Stimulated activated CD8-positive, alpha-beta memory T cell treated with anti-CD3 and anti-CD28 coated beads, Interleukin-7, amount 100 ng/mL, for 4 hours (primary cell): ENCODE measurements around the gene XYLT1.

Experiments
- DNase-seq, 2 donors: peaks; one replicate each; pipeline ENCODE4 v3.0.0-alpha.2; 2020; ENCODE audit warnings: low read depth in 2 of 2

Gene XYLT1

GRCh38 chr16:17397499-17397891 lies 73.3 kb downstream of the XYLT1 start:
- DNase-seq = no peak

DNA sequence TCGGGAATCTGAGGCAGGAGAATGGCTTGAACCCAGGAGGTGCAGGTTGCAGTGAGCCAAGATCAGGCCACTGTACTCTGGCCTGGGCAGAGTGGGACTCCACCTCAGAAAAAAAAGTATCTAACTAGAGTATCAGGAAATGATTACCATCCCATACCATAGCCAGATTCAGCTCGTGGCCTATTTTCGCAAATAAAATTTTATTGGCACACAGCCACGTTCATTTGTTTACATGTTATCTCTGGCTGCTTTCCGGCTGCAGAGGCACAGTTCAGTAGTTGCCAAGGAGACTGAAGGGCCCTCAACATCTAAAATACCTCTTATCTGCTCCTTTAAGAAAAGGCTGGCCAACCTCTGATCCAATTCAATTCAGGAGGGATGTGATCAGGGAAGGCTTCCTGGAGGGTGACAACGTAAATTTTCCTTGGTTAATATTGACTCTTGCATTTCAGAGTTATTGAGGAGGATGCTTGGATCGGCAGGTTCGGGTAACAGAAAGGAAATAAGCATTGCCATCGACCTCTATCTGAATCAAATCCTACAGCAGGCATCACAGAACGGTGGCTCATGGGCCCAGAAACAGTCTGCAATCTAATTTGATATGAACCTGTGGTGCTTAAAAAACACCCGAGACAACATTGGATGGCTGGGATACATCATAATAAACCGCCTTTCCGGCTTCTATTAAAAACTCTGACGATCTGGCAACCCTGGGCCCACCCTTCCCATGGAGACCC lies 73.8 kb downstream of the XYLT1 start:
- no peak for DNase-seq

DNA sequence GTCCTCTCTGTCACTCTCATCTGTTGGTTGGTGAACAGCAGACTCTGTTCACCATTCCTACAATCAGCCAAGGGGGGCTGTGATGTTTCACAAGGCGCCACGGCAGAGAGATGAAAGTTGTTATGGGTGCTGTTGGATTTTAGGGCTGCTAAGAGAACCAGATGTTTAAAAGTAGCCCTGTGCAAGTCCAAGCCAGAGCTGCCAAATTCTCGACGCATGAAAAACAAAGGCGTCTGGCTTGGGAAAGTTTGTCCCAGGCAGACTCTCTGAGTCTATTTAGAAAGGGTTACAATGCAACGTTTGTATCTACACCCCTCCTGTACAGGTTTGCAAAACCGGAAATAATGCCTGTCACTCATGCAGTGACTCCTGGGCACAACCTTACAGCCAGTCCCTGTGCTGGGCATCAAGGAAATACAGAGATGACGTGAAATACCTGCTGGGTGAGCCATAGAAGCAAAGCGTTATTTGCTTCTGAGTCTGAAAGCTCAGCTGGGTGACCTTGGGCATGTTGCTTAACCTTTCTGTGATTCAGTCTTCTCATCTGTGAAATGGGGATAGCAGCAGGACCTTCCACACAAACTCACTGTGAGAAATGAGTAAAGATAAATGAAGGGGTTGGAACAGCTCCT lies 74.8 kb downstream of the XYLT1 start:
- DNase-seq = no peak

DNA sequence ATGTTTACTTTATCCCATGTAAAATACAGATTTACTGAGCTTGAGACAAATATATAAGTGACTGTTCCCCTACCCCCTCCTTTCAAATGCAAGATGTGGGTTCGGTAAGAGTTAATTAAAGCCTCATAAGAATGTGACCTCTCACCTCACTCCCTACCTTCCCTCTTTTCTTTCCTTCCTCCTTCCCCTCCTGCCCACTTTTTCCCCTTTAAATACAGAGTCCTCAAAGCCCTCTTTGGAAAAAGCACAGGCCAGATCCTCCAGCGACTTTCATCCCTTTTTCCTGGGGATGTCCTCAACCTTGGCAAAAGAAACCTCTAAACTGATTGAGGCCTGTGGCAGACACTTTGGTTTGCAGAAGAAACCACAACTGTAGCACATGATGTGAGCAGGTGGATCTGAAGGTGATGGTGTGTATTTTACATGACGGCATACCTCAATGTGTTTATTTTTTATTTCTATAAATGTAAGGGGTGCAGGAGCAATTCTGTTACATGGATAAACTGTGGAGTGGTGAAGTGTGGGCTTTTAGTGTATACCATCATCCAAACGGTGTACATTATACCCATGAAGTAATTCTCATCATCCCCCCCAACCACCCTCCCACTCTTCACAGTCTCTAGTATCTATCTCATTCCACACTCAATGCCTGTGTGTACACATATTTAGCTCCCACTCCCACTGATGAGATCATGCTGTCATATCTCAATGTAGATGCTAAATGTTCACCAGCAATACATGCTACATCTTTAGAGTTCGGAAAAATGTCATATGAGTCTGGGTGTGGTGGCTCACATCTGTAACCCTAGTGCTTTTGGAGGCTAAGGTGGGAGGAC lies 77.7 kb downstream of the XYLT1 start:
- DNase-seq = no peak

- no peak for DNase-seq
These were observed 78.5 kb downstream of the XYLT1 start for GRCh38 chr16:17392127-17392856.

GRCh38 chr16:17391715-17392114 lies 79.0 kb downstream of the XYLT1 start:
- DNase-seq = no peak

DNA sequence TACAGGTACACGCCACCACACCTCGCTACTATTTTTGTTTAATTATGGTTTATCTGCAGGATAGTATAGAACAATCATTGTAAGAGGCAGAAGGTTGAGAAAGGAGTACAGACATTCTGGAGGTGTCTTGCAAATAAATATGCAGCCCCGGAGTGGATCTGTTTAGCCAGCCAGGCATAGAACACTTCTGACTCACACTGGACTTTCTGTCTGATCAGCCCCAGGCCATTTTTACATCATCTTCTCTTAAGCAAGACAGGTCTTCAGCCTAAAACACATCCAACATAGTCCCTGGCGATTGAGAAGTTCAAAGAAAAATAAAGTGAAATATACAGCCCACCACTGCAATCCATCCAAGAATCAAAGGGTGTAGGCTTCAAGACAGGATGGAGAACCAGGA lies 81.4 kb downstream of the XYLT1 start:
- no peak for DNase-seq

- no peak for DNase-seq
These were observed 83.5 kb downstream of the XYLT1 start for GRCh38 chr16:17387256-17387655.

- DNase-seq = no peak
These were observed 84.5 kb downstream of the XYLT1 start for GRCh38 chr16:17386229-17386628.

DNA sequence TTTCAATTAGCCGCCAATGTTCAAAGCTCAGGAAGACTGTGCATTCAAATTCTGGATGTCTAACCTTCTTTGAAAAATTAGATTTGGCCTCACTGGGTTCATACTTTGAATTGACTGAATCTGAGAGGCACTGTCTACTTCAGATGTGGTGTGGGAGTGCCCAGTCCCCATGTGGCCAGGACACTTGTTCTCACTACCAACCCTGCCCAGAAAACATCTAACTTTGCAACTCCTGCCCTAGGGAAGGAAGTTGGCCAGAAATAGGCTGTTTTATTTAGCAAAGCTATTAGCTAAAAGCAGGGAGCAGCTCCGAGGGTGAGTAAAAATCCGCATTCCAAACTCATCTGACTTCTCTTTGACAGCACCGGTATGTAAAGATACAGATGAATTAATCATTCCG lies 86.3 kb downstream of the XYLT1 start:
- no peak for DNase-seq

GRCh38 chr16:17382949-17383863 lies 87.6 kb downstream of the XYLT1 start:
- DNase-seq = no peak

DNA sequence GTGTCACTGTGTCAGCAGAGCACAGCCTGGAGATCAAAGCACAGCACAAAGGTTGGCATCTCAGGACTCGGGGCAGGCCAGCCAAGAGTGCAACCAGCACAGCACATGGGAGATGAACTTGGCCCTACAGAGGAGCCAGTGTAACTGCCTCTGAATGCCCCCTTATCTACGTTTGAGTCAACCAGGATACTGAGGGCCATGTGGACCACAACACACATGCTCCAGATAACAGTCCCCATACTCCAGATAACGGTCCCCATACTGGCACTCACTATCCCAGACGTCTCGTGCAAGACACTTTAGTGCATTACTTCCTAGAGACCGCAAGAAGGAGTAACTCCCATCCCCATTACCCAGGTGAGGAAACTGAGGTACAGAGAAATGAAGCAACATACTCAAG lies 88.2 kb downstream of the XYLT1 start:
- DNase-seq = no peak

DNA sequence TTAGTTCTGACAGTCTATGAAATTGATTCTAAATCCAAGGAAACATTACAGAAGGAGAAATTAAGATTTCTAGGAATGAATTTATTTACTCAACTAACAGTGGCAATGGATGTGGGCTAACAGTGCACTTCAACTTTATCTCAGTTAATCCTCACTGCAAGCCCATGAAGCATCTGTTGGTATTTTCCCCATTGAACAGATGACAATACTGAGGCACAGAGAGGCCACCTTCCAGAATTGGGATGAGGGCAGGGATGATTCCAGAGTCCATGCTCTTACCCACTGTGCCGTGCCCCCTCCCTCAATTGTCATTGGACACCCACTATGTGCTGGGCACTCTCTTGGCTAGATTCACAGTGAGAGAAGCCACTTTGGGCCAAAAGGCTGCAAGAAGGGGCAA lies 89.0 kb downstream of the XYLT1 start:
- no peak for DNase-seq

GRCh38 chr16:17380613-17381012 lies 90.1 kb downstream of the XYLT1 start:
- no peak for DNase-seq

DNA sequence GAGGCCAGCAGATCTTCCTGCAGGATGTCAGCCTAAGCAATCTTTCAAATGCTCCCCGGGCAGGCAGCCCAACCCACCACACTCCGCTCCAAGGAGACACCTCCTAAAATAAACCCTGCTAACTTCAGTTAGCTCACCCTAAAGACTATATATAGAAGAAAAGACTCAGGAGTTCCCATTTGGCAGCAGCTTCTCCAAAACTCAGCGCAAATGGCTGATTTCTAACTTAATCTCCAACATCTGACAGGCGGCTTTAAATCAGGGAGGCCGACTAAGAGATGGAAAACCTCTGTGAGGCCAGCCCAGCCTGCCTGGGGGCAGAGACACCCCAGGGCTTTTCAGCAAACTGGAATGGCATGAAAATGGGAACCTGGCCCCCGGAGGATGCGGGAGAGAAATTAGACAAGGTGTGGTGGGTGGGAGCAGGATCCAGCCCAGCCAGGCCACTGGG lies 91.6 kb downstream of the XYLT1 start:
- no peak for DNase-seq

DNA sequence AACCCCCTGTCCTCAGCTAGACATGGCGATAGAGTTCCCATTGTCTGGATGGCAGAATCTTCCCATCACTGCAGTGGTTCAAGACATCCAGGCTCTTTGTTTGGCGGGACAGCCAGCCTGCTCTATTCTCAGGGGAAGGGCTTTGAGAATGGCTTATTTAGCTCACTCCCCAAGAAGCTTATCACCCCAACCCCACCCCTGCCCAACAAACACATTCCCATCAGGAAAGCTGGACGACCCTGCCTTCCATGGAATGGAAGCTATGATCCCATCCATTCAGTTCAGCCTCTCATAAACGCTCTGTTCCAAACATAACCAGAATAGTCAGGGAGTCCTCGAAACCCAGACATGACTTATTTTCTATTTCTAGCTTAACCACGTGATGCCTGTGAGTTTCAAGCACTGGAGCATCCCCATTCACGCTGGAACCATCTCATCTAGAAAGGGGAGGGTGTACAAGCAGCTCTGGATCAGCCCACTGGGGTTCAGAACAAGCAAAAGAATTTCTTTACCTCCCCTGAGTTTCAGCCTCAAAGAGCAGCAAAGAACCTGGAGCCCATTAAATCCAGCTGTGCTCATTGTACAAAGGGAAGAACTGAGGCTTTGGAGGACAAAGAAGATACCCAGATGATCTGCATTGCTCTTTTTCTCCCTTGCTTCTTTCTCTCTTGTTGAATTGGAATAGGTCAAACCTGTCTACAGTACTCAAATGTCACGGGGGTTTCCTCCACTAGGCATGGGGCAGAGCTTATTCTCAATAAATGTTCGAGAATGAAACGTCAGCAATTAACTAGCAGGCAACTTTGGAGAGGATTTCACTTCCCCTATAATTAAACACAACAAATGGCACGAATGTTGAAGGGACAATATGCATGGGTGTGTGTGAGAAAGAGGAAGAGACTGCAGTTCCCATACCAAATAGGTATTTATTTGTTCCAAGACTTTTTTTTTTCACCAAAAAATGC lies 93.1 kb downstream of the XYLT1 start:
- no peak for DNase-seq

DNA sequence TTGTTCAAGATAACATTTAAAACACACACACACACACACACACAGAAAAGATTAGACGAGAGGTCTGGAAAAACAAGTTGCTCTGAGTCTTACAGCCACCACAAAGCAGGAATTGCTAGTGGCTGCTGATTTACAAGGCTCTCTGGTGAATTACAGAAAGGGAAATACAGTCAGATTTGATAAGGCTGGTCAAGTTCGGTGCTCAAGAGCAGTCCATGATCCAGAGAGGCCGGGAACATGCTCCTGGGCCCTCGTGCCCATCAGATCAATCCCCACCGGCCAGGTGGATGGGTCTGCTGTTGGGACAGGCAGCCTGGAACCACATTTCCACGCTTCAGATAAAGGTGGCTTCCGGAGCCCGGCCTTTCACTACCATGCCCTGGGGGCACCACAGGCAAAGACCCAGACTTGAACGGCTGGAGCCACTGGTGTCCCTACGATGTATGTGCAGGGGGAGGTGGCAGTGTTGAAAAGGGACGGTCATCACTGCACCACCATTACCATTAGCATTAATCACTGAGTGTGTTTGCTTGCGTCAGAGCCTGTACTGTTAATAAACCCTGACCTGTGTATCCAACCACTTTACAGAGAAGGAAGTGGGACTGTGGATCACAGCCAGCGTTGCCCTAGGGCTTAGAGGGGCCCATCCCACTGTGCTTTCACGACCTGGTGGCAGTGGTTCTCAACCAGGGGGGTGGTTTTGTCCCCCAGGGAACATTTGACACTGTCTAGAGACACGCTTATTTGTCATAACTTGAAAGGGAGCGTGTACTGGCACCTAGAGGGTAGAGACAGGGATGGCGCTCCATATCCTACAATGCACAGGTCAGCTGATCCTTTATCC lies 95.1 kb downstream of the XYLT1 start:
- DNase-seq = no peak

DNA sequence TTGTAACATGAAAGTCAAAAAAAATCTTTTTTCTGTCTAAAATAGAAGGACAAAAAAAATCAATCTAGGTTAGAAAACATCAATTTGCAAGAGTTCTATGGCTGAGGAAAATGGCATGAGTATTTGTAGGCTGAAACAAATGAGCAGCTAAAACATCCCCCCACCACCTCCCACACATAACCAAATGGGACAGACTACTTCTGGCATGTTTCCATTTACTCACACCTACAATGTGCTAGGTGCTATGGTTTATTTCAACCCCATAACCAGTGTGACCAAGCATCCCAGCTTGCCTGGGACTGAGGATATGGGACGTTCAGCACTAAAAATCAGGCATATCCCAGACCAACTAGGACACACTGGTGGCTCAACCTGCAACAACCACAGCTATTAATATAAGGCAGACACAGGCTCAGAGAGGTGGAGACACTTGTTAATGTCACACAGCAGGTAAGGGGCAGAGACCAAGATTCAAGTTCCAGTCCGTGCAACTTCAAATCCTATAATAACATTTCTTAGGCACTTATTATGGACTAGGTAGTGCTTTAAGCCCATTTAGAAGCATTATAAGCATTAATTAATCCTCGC lies 96.0 kb downstream of the XYLT1 start:
- DNase-seq = no peak
